Liver (tissue), 9 donors: ENCODE measurements around the gene GATB. TPM values are rescaled to one million over a fixed set of nuclear protein-coding genes. Genes with fewer than 3 reads are reported as not detected.

ENCODE experiments used
- DNase-seq: peaks from one replicate; pipeline ENCODE4 v3.0.0-alpha.2; 2017; ENCODE audit warnings: low spot score
- H3K27ac ChIP-seq, 2 donors: one replicate each; pipeline ENCODE4 v1.7.0; 2013; ENCODE audit warnings: inconsistent platforms in 2 of 2, low read length in 2 of 2, control low read depth in 1 of 2, low read depth in 1 of 2, mild to moderate bottlenecking in 1 of 2
- H3K27me3 ChIP-seq, 4 donors: one replicate each; pipeline versions ENCODE4 v1.6.1 to v1.7.0; 2013; ENCODE audit warnings: low read length in 3 of 4, inconsistent platforms in 1 of 4, mild to moderate bottlenecking in 1 of 4, moderate library complexity in 1 of 4; ENCODE audit not compliant: control insufficient read depth in 4 of 4, insufficient read depth in 4 of 4
- H3K36me3 ChIP-seq, 4 donors: one replicate each; pipeline versions ENCODE4 v1.6.1 to v1.7.0; 2013; ENCODE audit warnings: low read length in 3 of 4, mild to moderate bottlenecking in 3 of 4, low read depth in 1 of 4, moderate library complexity in 1 of 4; ENCODE audit not compliant: control insufficient read depth in 4 of 4, insufficient read depth in 3 of 4
- H3K4me1 ChIP-seq, 4 donors: one replicate each; pipeline versions ENCODE4 v1.6.1 to v1.7.0; 2013; ENCODE audit warnings: low read length in 3 of 4, mild to moderate bottlenecking in 3 of 4, moderate library complexity in 1 of 4; ENCODE audit not compliant: control insufficient read depth in 4 of 4, insufficient read depth in 4 of 4
- H3K4me3 ChIP-seq, 3 donors: one replicate each; pipeline versions ENCODE4 v1.6.1 to v1.7.0; 2013; ENCODE audit warnings: low read length in 3 of 3, control low read depth in 1 of 3, low read depth in 1 of 3, mild to moderate bottlenecking in 1 of 3
- H3K9ac ChIP-seq, 2 donors: one replicate each; pipeline ENCODE4 v1.7.0; 2013; ENCODE audit warnings: low read length in 2 of 2, mild to moderate bottlenecking in 2 of 2, moderate library complexity in 2 of 2, control low read depth in 1 of 2, low read depth in 1 of 2
- H3K9me3 ChIP-seq, 4 donors: one replicate each; pipeline versions ENCODE4 v1.6.1 to v1.7.0; 2013; ENCODE audit warnings: low read length in 3 of 4; ENCODE audit not compliant: control insufficient read depth in 4 of 4
- ATF3 ChIP-seq: IDR thresholded peaks from 2 replicates; pipeline ENCODE4 v1.6.1; 2016; ENCODE audit warnings: antibody characterized with exemption
- CTCF ChIP-seq: fragments of 150-350 bp; IDR thresholded peaks from 2 replicates; pipeline ENCODE4 v1.5.1; 2017; ENCODE audit warnings: improper control_type of control experiment, low read depth, low read length; ENCODE audit not compliant: missing input control
- EGR1 ChIP-seq, 2 donors: IDR thresholded peaks; 2 replicates each; pipeline ENCODE4 v1.6.1; 2016 to 2018; ENCODE audit warnings: antibody characterized with exemption in 2 of 2, low read depth in 2 of 2
- FOXA1 ChIP-seq: IDR thresholded peaks from 2 replicates; pipeline ENCODE4 v1.6.1; 2016; ENCODE audit warnings: antibody characterized with exemption
- FOXA2 ChIP-seq: IDR thresholded peaks from 2 replicates; pipeline ENCODE4 v1.6.1; 2016; ENCODE audit warnings: antibody characterized with exemption
- GABPA ChIP-seq, 2 donors: IDR thresholded peaks in 1 of 2; conservative IDR thresholded peaks in 1 of 2; 2 replicates each; pipeline ENCODE4 v1.6.1; 2016; ENCODE audit warnings: antibody characterized with exemption in 2 of 2, mild to moderate bottlenecking in 1 of 2, moderate library complexity in 1 of 2
- HNF4A ChIP-seq, 2 donors: conservative IDR thresholded peaks; 2 replicates each; pipeline ENCODE4 v1.6.1; 2016; ENCODE audit warnings: antibody characterized with exemption in 2 of 2, mild to moderate bottlenecking in 2 of 2
- HNF4G ChIP-seq: IDR thresholded peaks from 2 replicates; pipeline ENCODE4 v1.6.1; 2016; ENCODE audit warnings: antibody characterized with exemption
- JUND ChIP-seq, 2 donors: IDR thresholded peaks; 2 replicates each; pipeline ENCODE4 v1.6.1; 2016; ENCODE audit warnings: antibody characterized with exemption in 2 of 2
- MAX ChIP-seq: IDR thresholded peaks from 2 replicates; pipeline ENCODE4 v1.6.1; 2016; ENCODE audit warnings: antibody characterized with exemption
- RAD21 ChIP-seq, 2 donors: IDR thresholded peaks; 2 replicates each; pipeline ENCODE4 v1.6.1; 2016; ENCODE audit warnings: antibody characterized with exemption in 2 of 2, mild to moderate bottlenecking in 2 of 2
- RXRA ChIP-seq, 2 donors: IDR thresholded peaks; 2 replicates each; pipeline ENCODE4 v1.6.1; 2017 to 2018; ENCODE audit warnings: antibody characterized with exemption in 2 of 2, mild to moderate bottlenecking in 1 of 2
- SP1 ChIP-seq: IDR thresholded peaks from 2 replicates; pipeline ENCODE4 v1.6.1; 2018; ENCODE audit warnings: antibody characterized with exemption, mild to moderate bottlenecking
- TAF1 ChIP-seq: conservative IDR thresholded peaks from 2 replicates; pipeline ENCODE4 v1.6.1; 2016; ENCODE audit warnings: antibody characterized with exemption, mild to moderate bottlenecking
- WGBS: extraction: QIAGEN DNeasy Blood & Tissue Kit; methylation state at CpG from one replicate; pipeline ENCODE4 v1.1.7; 2013; 5-methylcytosine and 5-hydroxymethylcytosine counted together
- polyA plus RNA-seq, 2 donors: library from polyadenylated mRNA; stranded (reverse) in 1 of 2; unstranded in 1 of 2; fragments of 200-250 nt in 1 of 2; fragments of >200 nt in 1 of 2; fragmentation: Nextera tagmentation in 1 of 2; extraction: Ambion mirVana in 1 of 2; gene quantifications; one replicate each; pipeline versions ENCODE4 v1.2.1 to v1.2.3, GENCODE V29; 2013 to 2015
- total RNA-seq, 2 donors: library from RNA; depleted of rRNA; stranded (reverse); fragments of >200 nt; gene quantifications; one replicate each; pipeline ENCODE4 v1.2.3, GENCODE V29; 2014
- TF ChIP-seq, protein P1 (sequence below): IDR thresholded peaks from 2 replicates; pipeline ENCODE4 v1.6.1; 2016; ENCODE audit warnings: antibody characterized with exemption
- TF ChIP-seq, protein P2 (sequence below): IDR thresholded peaks from 2 replicates; pipeline ENCODE4 v1.6.1; 2016; ENCODE audit warnings: antibody characterized with exemption, mild to moderate bottlenecking
- donor health status: healthy.
- donor health status: healthy.
- donor health status: healthy.
- donor health status: healthy.
- donor health status: healthy.

GATB gene
- total and polyA plus RNA-seq, 4 donors, result 10.4 to 17.3 (median 12.5) TPM

GRCh38 chr4:151708100-151708499 is 52.7 kb downstream of the GATB start:
- Histone ChIP-seq H3K9me3 (no peaks in the 10 kb centered on the region), H3K4me3 (no peak overlapping the region), H3K4me1 (no peaks in the 10 kb centered on the region), H3K36me3 (peaks cover 0 to 12% (median 7%) of the 10 kb centered on the region in 4 donors), H3K27me3 (no peaks in the 10 kb centered on the region), H3K27ac (no peak overlapping the region), H3K9ac (no peak overlapping the region)
- WGBS, result 94% methylated on average over 4 of the region's 4 CpGs
- no peak for TF ChIP-seq RXRA (IDR thresholded peaks at IDR 0.05)
- TF ChIP-seq TAF1, result no peak
- TF ChIP-seq, protein P1, sequence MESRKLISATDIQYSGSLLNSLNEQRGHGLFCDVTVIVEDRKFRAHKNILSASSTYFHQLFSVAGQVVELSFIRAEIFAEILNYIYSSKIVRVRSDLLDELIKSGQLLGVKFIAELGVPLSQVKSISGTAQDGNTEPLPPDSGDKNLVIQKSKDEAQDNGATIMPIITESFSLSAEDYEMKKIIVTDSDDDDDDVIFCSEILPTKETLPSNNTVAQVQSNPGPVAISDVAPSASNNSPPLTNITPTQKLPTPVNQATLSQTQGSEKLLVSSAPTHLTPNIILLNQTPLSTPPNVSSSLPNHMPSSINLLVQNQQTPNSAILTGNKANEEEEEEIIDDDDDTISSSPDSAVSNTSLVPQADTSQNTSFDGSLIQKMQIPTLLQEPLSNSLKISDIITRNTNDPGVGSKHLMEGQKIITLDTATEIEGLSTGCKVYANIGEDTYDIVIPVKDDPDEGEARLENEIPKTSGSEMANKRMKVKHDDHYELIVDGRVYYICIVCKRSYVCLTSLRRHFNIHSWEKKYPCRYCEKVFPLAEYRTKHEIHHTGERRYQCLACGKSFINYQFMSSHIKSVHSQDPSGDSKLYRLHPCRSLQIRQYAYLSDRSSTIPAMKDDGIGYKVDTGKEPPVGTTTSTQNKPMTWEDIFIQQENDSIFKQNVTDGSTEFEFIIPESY, result no peak
- no peak for TF ChIP-seq JUND (IDR thresholded peaks at IDR 0.05)
- no peak for TF ChIP-seq CTCF
- no peak for DNase-seq

- 95% methylated on average over 3 of the region's 3 CpGs for WGBS
Observed at GRCh38 chr4:151703401-151703800, 57.4 kb downstream of the GATB start.

More at GRCh38 chr4:151703401-151703800, 57.4 kb downstream of the GATB start:
- H3K36me3 ChIP-seq, result peaks cover 0 to 27% (median 18%) of the 10 kb centered on the region in 4 donors
- no peaks in the 10 kb centered on the region for H3K9me3 ChIP-seq
- no peak overlapping the region for H3K27ac ChIP-seq
- no peak overlapping the region for H3K9ac ChIP-seq
- no peaks in the 10 kb centered on the region for H3K27me3 ChIP-seq
- DNase-seq, result no peak
- no peak for TF ChIP-seq GABPA (IDR thresholded peaks at IDR 0.05 in 1 of 2, conservative IDR thresholded peaks at IDR 0.05 in 1 of 2)
- TF ChIP-seq TAF1, result no peak
- no peak for TF ChIP-seq RAD21 (IDR thresholded peaks at IDR 0.05)
- TF ChIP-seq MAX, result no peak
- no peak for TF ChIP-seq ATF3
- no peak for TF ChIP-seq RXRA (IDR thresholded peaks at IDR 0.05)
- no peak for TF ChIP-seq HNF4G
- no peak for TF ChIP-seq JUND (IDR thresholded peaks at IDR 0.05)
- no peak for TF ChIP-seq SP1
- TF ChIP-seq, protein P2, sequence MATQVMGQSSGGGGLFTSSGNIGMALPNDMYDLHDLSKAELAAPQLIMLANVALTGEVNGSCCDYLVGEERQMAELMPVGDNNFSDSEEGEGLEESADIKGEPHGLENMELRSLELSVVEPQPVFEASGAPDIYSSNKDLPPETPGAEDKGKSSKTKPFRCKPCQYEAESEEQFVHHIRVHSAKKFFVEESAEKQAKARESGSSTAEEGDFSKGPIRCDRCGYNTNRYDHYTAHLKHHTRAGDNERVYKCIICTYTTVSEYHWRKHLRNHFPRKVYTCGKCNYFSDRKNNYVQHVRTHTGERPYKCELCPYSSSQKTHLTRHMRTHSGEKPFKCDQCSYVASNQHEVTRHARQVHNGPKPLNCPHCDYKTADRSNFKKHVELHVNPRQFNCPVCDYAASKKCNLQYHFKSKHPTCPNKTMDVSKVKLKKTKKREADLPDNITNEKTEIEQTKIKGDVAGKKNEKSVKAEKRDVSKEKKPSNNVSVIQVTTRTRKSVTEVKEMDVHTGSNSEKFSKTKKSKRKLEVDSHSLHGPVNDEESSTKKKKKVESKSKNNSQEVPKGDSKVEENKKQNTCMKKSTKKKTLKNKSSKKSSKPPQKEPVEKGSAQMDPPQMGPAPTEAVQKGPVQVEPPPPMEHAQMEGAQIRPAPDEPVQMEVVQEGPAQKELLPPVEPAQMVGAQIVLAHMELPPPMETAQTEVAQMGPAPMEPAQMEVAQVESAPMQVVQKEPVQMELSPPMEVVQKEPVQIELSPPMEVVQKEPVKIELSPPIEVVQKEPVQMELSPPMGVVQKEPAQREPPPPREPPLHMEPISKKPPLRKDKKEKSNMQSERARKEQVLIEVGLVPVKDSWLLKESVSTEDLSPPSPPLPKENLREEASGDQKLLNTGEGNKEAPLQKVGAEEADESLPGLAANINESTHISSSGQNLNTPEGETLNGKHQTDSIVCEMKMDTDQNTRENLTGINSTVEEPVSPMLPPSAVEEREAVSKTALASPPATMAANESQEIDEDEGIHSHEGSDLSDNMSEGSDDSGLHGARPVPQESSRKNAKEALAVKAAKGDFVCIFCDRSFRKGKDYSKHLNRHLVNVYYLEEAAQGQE, result no peak
- TF ChIP-seq FOXA1, result no peak
- no peak for TF ChIP-seq HNF4A (conservative IDR thresholded peaks at IDR 0.05)
- TF ChIP-seq FOXA2, result no peak
- TF ChIP-seq EGR1 (IDR thresholded peaks at IDR 0.05; ENCODE audit: low read depth in 2 of 2), result no peak
- no peaks in the 10 kb centered on the region for H3K4me1 ChIP-seq
- H3K4me3 ChIP-seq, result no peak overlapping the region
